ENCODE results near the gene GCSH.

The GCSH gene

DNA sequence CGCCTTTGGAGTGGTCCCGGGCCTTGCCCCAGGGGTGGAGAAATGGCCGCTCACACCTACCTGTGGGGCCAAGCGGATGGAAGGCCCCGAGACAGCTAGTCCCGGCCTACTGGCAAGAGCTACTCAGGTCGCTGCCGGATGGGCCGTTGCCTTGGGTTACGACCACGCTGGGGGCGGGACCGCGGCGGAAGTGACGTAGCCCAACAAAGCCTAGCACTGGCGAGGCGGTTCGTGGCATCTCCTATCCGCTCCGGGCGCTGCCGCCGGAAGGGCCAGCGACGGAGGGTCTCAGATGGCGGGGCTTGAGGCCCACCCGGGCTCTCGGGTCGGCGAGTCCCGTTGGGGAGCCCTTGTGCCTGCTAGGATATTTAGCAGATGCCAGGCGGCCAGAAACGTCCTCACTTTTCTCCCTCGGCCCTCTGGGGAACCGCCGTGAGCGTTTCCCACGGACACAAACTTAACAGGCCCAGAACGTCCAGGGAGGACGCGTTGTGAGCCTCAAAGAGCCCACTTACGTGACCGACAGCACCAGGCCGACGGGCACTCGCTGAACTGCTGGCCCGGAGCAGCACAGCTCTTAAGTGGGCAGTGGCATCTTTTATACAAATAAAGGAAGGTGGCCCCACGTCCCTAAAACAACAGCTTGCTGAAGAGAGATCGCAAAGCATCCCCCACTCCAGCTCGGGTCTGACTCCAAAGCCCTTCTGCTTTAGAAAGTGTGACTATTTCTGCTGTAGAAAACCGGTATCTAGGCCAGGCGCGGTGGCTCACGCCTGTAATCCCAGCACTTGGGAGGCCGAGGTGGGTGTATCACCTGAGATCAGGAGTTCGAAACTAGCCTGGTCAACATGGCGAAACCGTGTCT, 18.9 kb downstream of the GCSH start, which contains the start of gene C16orf46:
C16orf46 (minus strand) TSS at position 163 of the 865 bp plus-strand sequence. CDS start 13,283 bp downstream, outside the sequence.
- Histone ChIP-seq H3K27ac (ENCODE audit: low read length, poor library complexity, severe bottlenecking) (peak within 1 kb of the TSS; percentile 86), H3K23ac (ENCODE audit: low read length in 2 of 2) (no peak within 1 kb of the TSS), H3K4me1 (ENCODE audit: control insufficient read depth, insufficient read depth, low read depth, low read length) (peaks cover 7% of the 10 kb centered on the region), H3K4me2 (ENCODE audit: low read length, poor library complexity, severe bottlenecking) (peak within 1 kb of the TSS; percentile 94), H3K36me3 (ENCODE audit: control insufficient read depth in 1 of 2, insufficient read depth in 2 of 2, low read depth in 1 of 2, low read length in 2 of 2) (no peaks in the 10 kb centered on the region), H4K8ac (ENCODE audit: low read length) (peak within 1 kb of the TSS; percentile 93), H2BK15ac (ENCODE audit: low read depth, poor library complexity, severe bottlenecking) (no peak within 1 kb of the TSS), H2BK12ac (ENCODE audit: low read length in 2 of 2) (peak within 1 kb of the TSS in 1 of 2 experiments; percentile 71), H2BK120ac (ENCODE audit: low read depth, low read length) (peak within 1 kb of the TSS; percentile 90), H3K4me3 (ENCODE audit: insufficient read depth in 1 of 2, low read depth in 1 of 2, low read length in 2 of 2) (peak within 1 kb of the TSS; percentile 79 to 91), H3K4ac (ENCODE audit: low read depth in 1 of 2, low read length in 2 of 2) (peak within 1 kb of the TSS; percentile 76 to 90), H3K18ac (ENCODE audit: low read depth in 1 of 2, low read length in 2 of 2) (peak within 1 kb of the TSS; percentile 87 to 93), H2AK5ac (ENCODE audit: low read length, severe bottlenecking) (no peak within 1 kb of the TSS), H3K9me3 (ENCODE audit: control insufficient read depth, low read length) (no peaks in the 10 kb centered on the region), H3K27me3 (ENCODE audit: control insufficient read depth in 1 of 2, insufficient read depth in 1 of 2, low read length in 2 of 2) (no peaks in the 10 kb centered on the region), H3K9ac (ENCODE audit: low read length) (peak within 1 kb of the TSS; percentile 99), H4K91ac (ENCODE audit: low read length) (peak within 1 kb of the TSS; percentile 70), H2AFZ (ENCODE audit: low read depth, low read length) (peak within 1 kb of the TSS; percentile 95), H3K14ac (ENCODE audit: low read length in 2 of 2) (peak within 1 kb of the TSS in 1 of 2 experiments; percentile 7), H2BK5ac (ENCODE audit: low read depth, low read length, poor library complexity, severe bottlenecking) (peak within 1 kb of the TSS; percentile 84), H3K79me1 (replicated peaks; ENCODE audit: low read length, poor library complexity, severe bottlenecking) (peaks cover 1% of the 10 kb centered on the region)
- DNase-seq = peak; percentile 97
- WGBS = 16% methylated on average over 59 of the region's 59 CpGs

- no peaks in the 10 kb centered on the region for H3K9me3 ChIP-seq (ENCODE audit: control insufficient read depth, low read length)
- H3K4me2 ChIP-seq (ENCODE audit: low read length, poor library complexity, severe bottlenecking) = peak overlapping the region; percentile 94
- H3K27ac ChIP-seq (ENCODE audit: low read length, poor library complexity, severe bottlenecking) = peak overlapping the region; percentile 56
- H3K36me3 ChIP-seq (ENCODE audit: control insufficient read depth in 1 of 2, insufficient read depth in 2 of 2, low read depth in 1 of 2, low read length in 2 of 2) = no peaks in the 10 kb centered on the region
- H3K4me3 ChIP-seq (ENCODE audit: insufficient read depth in 1 of 2, low read depth in 1 of 2, low read length in 2 of 2) = peak overlapping the region; percentile 79 to 91
- DNase-seq = peak; percentile 94
- no peak overlapping the region for H3K14ac ChIP-seq (ENCODE audit: low read length in 2 of 2)
- no peaks in the 10 kb centered on the region for H3K27me3 ChIP-seq (ENCODE audit: control insufficient read depth in 1 of 2, insufficient read depth in 1 of 2, low read length in 2 of 2)
- WGBS = 2% methylated on average over 27 of the region's 27 CpGs
- no peak overlapping the region for H2AK5ac ChIP-seq (ENCODE audit: low read length, severe bottlenecking)
- H2BK5ac ChIP-seq (ENCODE audit: low read depth, low read length, poor library complexity, severe bottlenecking) = no peak overlapping the region
- no peak overlapping the region for H3K4ac ChIP-seq (ENCODE audit: low read depth in 1 of 2, low read length in 2 of 2)
- H4K8ac ChIP-seq (ENCODE audit: low read length) = peak overlapping the region; percentile 66
- peaks cover 1% of the 10 kb centered on the region for H3K79me1 ChIP-seq (replicated peaks; ENCODE audit: low read length, poor library complexity, severe bottlenecking)
- H4K91ac ChIP-seq (ENCODE audit: low read length) = peak overlapping the region; percentile 34
- peak overlapping the region; percentile 99 for H3K9ac ChIP-seq (ENCODE audit: low read length)
- peaks cover 9% of the 10 kb centered on the region for H3K4me1 ChIP-seq (ENCODE audit: control insufficient read depth, insufficient read depth, low read depth, low read length)
- no peak overlapping the region for H2BK12ac ChIP-seq (ENCODE audit: low read length in 2 of 2)
- H2BK15ac ChIP-seq (ENCODE audit: low read depth, poor library complexity, severe bottlenecking) = no peak overlapping the region
- H3K23ac ChIP-seq (ENCODE audit: low read length in 2 of 2) = no peak overlapping the region
- peak overlapping the region; percentile 92 for H2AFZ ChIP-seq (ENCODE audit: low read depth, low read length)
- peak overlapping the region in 1 of 2 experiments; percentile 0 for H3K18ac ChIP-seq (ENCODE audit: low read depth in 1 of 2, low read length in 2 of 2)
- no peak overlapping the region for H2BK120ac ChIP-seq (ENCODE audit: low read depth, low read length)
These were observed 19.6 kb downstream of the GCSH start for GRCh38 chr16:81076566-81077075.

GRCh38 chr16:81073560-81074330, 22.4 kb downstream of the GCSH start:
- Histone ChIP-seq H4K91ac (ENCODE audit: low read length) (no peak overlapping the region), H2BK15ac (ENCODE audit: low read depth, poor library complexity, severe bottlenecking) (no peak overlapping the region), H3K18ac (ENCODE audit: low read depth in 1 of 2, low read length in 2 of 2) (no peak overlapping the region), H2BK120ac (ENCODE audit: low read depth, low read length) (no peak overlapping the region), H3K27me3 (ENCODE audit: control insufficient read depth in 1 of 2, insufficient read depth in 1 of 2, low read length in 2 of 2) (no peaks in the 10 kb centered on the region), H3K79me1 (replicated peaks; ENCODE audit: low read length, poor library complexity, severe bottlenecking) (no peaks in the 10 kb centered on the region), H2BK12ac (ENCODE audit: low read length in 2 of 2) (no peak overlapping the region), H3K4me1 (ENCODE audit: control insufficient read depth, insufficient read depth, low read depth, low read length) (peaks cover 9% of the 10 kb centered on the region), H2AK5ac (ENCODE audit: low read length, severe bottlenecking) (no peak overlapping the region), H4K8ac (ENCODE audit: low read length) (no peak overlapping the region), H3K4ac (ENCODE audit: low read depth in 1 of 2, low read length in 2 of 2) (no peak overlapping the region), H3K4me3 (ENCODE audit: insufficient read depth in 1 of 2, low read depth in 1 of 2, low read length in 2 of 2) (no peak overlapping the region), H3K27ac (ENCODE audit: low read length, poor library complexity, severe bottlenecking) (no peak overlapping the region), H3K4me2 (ENCODE audit: low read length, poor library complexity, severe bottlenecking) (no peak overlapping the region), H3K23ac (ENCODE audit: low read length in 2 of 2) (no peak overlapping the region), H2AFZ (ENCODE audit: low read depth, low read length) (no peak overlapping the region), H2BK5ac (ENCODE audit: low read depth, low read length, poor library complexity, severe bottlenecking) (no peak overlapping the region), H3K9ac (ENCODE audit: low read length) (no peak overlapping the region), H3K9me3 (ENCODE audit: control insufficient read depth, low read length) (no peaks in the 10 kb centered on the region), H3K36me3 (ENCODE audit: control insufficient read depth in 1 of 2, insufficient read depth in 2 of 2, low read depth in 1 of 2, low read length in 2 of 2) (no peaks in the 10 kb centered on the region), H3K14ac (ENCODE audit: low read length in 2 of 2) (no peak overlapping the region)
- DNase-seq = no peak
- WGBS = 68% methylated on average over 5 of the region's 5 CpGs

GRCh38 chr16:81071805-81072204, 24.4 kb downstream of the GCSH start:
- Histone ChIP-seq H3K18ac (ENCODE audit: low read depth in 1 of 2, low read length in 2 of 2) (no peak overlapping the region), H3K27me3 (ENCODE audit: control insufficient read depth in 1 of 2, insufficient read depth in 1 of 2, low read length in 2 of 2) (no peaks in the 10 kb centered on the region), H3K14ac (ENCODE audit: low read length in 2 of 2) (no peak overlapping the region), H3K4ac (ENCODE audit: low read depth in 1 of 2, low read length in 2 of 2) (no peak overlapping the region), H3K79me1 (replicated peaks; ENCODE audit: low read length, poor library complexity, severe bottlenecking) (no peaks in the 10 kb centered on the region), H3K9ac (ENCODE audit: low read length) (no peak overlapping the region), H3K36me3 (ENCODE audit: control insufficient read depth in 1 of 2, insufficient read depth in 2 of 2, low read depth in 1 of 2, low read length in 2 of 2) (no peaks in the 10 kb centered on the region), H3K4me1 (ENCODE audit: control insufficient read depth, insufficient read depth, low read depth, low read length) (peaks cover 2% of the 10 kb centered on the region), H2BK120ac (ENCODE audit: low read depth, low read length) (no peak overlapping the region), H2BK15ac (ENCODE audit: low read depth, poor library complexity, severe bottlenecking) (no peak overlapping the region), H2BK5ac (ENCODE audit: low read depth, low read length, poor library complexity, severe bottlenecking) (no peak overlapping the region), H4K8ac (ENCODE audit: low read length) (no peak overlapping the region), H3K9me3 (ENCODE audit: control insufficient read depth, low read length) (no peaks in the 10 kb centered on the region), H2BK12ac (ENCODE audit: low read length in 2 of 2) (no peak overlapping the region), H2AFZ (ENCODE audit: low read depth, low read length) (no peak overlapping the region), H2AK5ac (ENCODE audit: low read length, severe bottlenecking) (no peak overlapping the region), H3K4me3 (ENCODE audit: insufficient read depth in 1 of 2, low read depth in 1 of 2, low read length in 2 of 2) (no peak overlapping the region), H3K27ac (ENCODE audit: low read length, poor library complexity, severe bottlenecking) (no peak overlapping the region), H3K23ac (ENCODE audit: low read length in 2 of 2) (no peak overlapping the region), H3K4me2 (ENCODE audit: low read length, poor library complexity, severe bottlenecking) (no peak overlapping the region), H4K91ac (ENCODE audit: low read length) (no peak overlapping the region)
- 75% methylated on average over 4 of the region's 4 CpGs for WGBS
- no peak for DNase-seq
